Measurements from ENCODE around the gene LMNB1.
"Not testable (repeated sequence)": the region's sequence is repeated elsewhere in the genome, so short reads cannot be mapped to it uniquely, and the experiment has no call there.

DNA sequence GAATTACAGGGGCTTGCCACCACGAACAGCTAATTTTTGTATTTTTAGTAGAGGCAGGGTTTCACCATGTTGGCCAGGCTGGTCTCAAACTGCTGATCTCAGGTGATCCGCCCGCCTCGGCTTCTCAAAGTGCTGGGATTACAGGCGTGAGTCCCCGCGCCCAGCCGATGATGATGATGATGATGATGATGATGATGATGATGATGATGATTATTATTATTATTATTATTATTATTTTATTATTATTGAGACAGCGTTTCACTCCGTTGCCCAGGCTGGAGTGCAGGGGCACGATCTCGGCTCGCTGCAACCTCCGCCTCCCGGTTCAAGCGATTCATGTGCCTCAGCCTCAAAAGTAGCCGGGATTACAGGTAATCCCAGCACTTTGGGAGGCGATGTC, 42.4 kb upstream of the LMNB1 start:
- TF ChIP-seq, protein P1, sequence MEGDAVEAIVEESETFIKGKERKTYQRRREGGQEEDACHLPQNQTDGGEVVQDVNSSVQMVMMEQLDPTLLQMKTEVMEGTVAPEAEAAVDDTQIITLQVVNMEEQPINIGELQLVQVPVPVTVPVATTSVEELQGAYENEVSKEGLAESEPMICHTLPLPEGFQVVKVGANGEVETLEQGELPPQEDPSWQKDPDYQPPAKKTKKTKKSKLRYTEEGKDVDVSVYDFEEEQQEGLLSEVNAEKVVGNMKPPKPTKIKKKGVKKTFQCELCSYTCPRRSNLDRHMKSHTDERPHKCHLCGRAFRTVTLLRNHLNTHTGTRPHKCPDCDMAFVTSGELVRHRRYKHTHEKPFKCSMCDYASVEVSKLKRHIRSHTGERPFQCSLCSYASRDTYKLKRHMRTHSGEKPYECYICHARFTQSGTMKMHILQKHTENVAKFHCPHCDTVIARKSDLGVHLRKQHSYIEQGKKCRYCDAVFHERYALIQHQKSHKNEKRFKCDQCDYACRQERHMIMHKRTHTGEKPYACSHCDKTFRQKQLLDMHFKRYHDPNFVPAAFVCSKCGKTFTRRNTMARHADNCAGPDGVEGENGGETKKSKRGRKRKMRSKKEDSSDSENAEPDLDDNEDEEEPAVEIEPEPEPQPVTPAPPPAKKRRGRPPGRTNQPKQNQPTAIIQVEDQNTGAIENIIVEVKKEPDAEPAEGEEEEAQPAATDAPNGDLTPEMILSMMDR (conservative IDR thresholded peaks at IDR 0.05; ENCODE audit: low read length): not testable (repeated sequence)
- not testable (repeated sequence) for TF ChIP-seq EZH2phosphoT487 (IDR thresholded peaks at IDR 0.05; ENCODE audit: borderline replicate concordance, low read depth, low read length)
